Measurements from ENCODE around the gene AGAP3. TPM values are rescaled to one million over a fixed set of nuclear protein-coding genes. Genes with fewer than 3 reads are reported as not detected.

The AGAP3 gene
- total RNA-seq, 1 experiment from 2014 or later, result 115 TPM

- H3K36me3 ChIP-seq (ENCODE audit: insufficient read depth, low read length, poor library complexity, severe bottlenecking), result peaks cover 37% of the 10 kb centered on the region
- CTCF ChIA-PET, result interaction anchor here (0.6 to 0.9 kb wide), 4 partner anchors 30 to 122 kb away, joined by 3 to 4 read pairs (median 3); no protein-coding TSS in a partner anchor
- peak overlapping the region; percentile 44 for H3K4me3 ChIP-seq (ENCODE audit: low read depth, low read length, poor library complexity, severe bottlenecking)
- peaks cover 11% of the 10 kb centered on the region for H3K4me1 ChIP-seq (ENCODE audit: insufficient read depth, low read length, poor library complexity, severe bottlenecking)
- H3K27ac ChIP-seq (ENCODE audit: low read depth, low read length, poor library complexity, severe bottlenecking), result peak overlapping the region; percentile 37
- POLR2A ChIA-PET (ENCODE audit: low non-redundant PET), result interaction anchor here (0.6 kb wide), 2 partner anchors 25 to 75 kb away, joined by 4 to 6 read pairs; no protein-coding TSS in a partner anchor
- peak; percentile 61 for DNase-seq (ENCODE audit: low spot score)
- intact Hi-C loops (cut with micrococcal nuclease; ENCODE audit: unreplicated experiment), result loop anchor here (2.0 kb wide), 1 partner anchor 177 kb away; no protein-coding TSS in a partner anchor
- BruUV-seq (replicated peaks), result no TSS peak
- H3K9me3 ChIP-seq (ENCODE audit: low read depth, low read length, poor library complexity, severe bottlenecking), result no peaks in the 10 kb centered on the region
- TF ChIP-seq EZH2 (IDR thresholded peaks at IDR 0.05; ENCODE audit: borderline replicate concordance, low read depth, low read length, poor library complexity, severe bottlenecking) (no peak), CTCF (conservative IDR thresholded peaks at IDR 0.05; ENCODE audit: low read depth, low read length) (0 out of 2 replicates have a peak, but pooled peaks have one; percentile 20)
- H3K27me3 ChIP-seq (replicated peaks; ENCODE audit: insufficient read depth, low read depth, low read length, poor library complexity), result no peaks in the 10 kb centered on the region
These were observed 39.2 kb downstream of the AGAP3 start for GRCh38 chr7:151125470-151125845.

DNA sequence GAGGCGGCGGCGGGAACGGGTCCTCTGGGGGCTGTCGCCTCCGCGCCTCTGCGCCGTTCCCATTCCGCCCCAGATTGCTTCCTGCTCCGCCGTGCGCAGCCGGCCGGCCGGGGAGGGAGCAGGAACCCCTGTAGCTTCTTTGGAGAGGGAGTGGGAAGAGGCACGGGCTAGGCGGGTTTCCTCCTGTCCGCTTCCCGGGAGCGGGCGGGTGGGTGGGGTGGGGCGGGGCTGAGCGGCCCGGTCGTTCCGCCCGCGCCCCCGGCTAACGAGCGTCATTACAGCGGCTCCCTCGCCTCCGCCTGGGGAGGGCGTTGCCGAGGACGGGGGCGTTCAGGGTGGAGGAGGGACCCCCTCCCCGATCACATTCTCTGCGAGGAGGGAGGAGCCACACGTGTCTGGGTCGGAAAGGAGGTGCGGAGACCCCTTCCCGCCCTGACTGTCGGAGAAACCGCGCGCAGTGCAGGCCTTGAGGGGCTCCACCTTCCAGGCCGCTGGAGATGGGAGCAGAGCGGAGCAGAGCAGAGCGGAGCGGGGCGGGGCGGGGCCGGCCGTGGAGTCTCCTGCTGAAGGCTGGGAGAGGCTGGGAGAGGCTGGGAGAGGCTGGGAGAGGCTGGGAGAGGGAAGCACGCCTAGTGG is 39.7 kb downstream of the AGAP3 start:
- Histone ChIP-seq H3K9me3 (ENCODE audit: low read depth, low read length, poor library complexity, severe bottlenecking) (no peaks in the 10 kb centered on the region), H3K36me3 (ENCODE audit: insufficient read depth, low read length, poor library complexity, severe bottlenecking) (peaks cover 38% of the 10 kb centered on the region), H3K4me1 (ENCODE audit: insufficient read depth, low read length, poor library complexity, severe bottlenecking) (peaks cover 11% of the 10 kb centered on the region), H3K27me3 (replicated peaks; ENCODE audit: insufficient read depth, low read depth, low read length, poor library complexity) (no peaks in the 10 kb centered on the region), H3K27ac (ENCODE audit: low read depth, low read length, poor library complexity, severe bottlenecking) (peak overlapping the region; percentile 37), H3K4me3 (ENCODE audit: low read depth, low read length, poor library complexity, severe bottlenecking) (peak overlapping the region; percentile 44)
- TF ChIP-seq CTCF (conservative IDR thresholded peaks at IDR 0.05; ENCODE audit: low read depth, low read length), result no peak
- TF ChIP-seq EZH2 (IDR thresholded peaks at IDR 0.05; ENCODE audit: borderline replicate concordance, low read depth, low read length, poor library complexity, severe bottlenecking), result no peak
- intact Hi-C loops (cut with micrococcal nuclease; ENCODE audit: unreplicated experiment), result loop anchor here (2.0 kb wide), 1 partner anchor 177 kb away; no protein-coding TSS in a partner anchor
- no peak for DNase-seq (ENCODE audit: low spot score)
- ChIA-PET POLR2A (ENCODE audit: low non-redundant PET) (interaction anchor here (0.6 kb wide), 2 partner anchors 25 to 74 kb away, joined by 4 to 6 read pairs; no protein-coding TSS in a partner anchor), CTCF (interaction anchor here (0.6 to 0.9 kb wide), 4 partner anchors 31 to 121 kb away, joined by 3 to 4 read pairs (median 3); no protein-coding TSS in a partner anchor)
- no TSS peak for BruUV-seq (replicated peaks)

DNA sequence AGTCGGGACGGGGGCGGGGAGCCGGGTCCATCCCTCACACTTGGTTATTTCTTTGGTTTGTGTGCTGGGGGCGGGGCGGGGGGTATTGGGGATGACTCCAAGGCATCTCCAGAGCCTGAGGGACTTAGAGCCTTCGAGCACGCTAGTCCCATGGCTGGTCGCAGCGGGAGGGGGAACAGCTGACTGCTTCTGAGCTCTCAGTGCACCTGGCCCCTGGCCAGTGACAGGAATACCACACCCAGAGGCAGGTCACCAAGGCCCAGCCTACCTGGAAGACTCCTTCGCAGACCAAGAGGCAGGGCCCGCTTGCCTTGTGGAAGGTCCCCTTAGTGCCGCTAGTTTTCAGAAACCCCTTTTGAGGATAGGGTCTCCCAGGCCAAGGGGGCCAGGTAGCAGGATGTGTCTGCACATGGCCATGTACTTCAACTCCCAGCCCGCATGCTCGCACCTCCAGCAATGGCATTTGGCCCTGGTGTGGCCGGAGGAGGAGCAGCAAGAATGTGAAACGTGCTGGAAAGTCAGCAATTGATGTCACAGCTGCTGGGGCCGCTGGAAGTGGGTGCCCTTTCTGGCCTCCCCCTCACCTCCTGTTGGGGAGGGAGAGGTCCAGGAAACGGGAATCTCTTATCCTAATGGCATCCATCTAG is 40.3 kb downstream of the AGAP3 start:
- Histone ChIP-seq H3K27ac (ENCODE audit: low read depth, low read length, poor library complexity, severe bottlenecking) (no peak overlapping the region), H3K4me1 (ENCODE audit: insufficient read depth, low read length, poor library complexity, severe bottlenecking) (peaks cover 11% of the 10 kb centered on the region), H3K27me3 (replicated peaks; ENCODE audit: insufficient read depth, low read depth, low read length, poor library complexity) (no peaks in the 10 kb centered on the region), H3K4me3 (ENCODE audit: low read depth, low read length, poor library complexity, severe bottlenecking) (no peak overlapping the region), H3K9me3 (ENCODE audit: low read depth, low read length, poor library complexity, severe bottlenecking) (no peaks in the 10 kb centered on the region), H3K36me3 (ENCODE audit: insufficient read depth, low read length, poor library complexity, severe bottlenecking) (peaks cover 39% of the 10 kb centered on the region)
- no TSS peak for BruUV-seq (replicated peaks)
- no peak for DNase-seq (ENCODE audit: low spot score)
- intact Hi-C loops (cut with micrococcal nuclease; ENCODE audit: unreplicated experiment), result no loop called here
- ChIA-PET POLR2A (ENCODE audit: low non-redundant PET) (no interaction called here), CTCF (no interaction called here)
- TF ChIP-seq EZH2 (IDR thresholded peaks at IDR 0.05; ENCODE audit: borderline replicate concordance, low read depth, low read length, poor library complexity, severe bottlenecking) (no peak), CTCF (conservative IDR thresholded peaks at IDR 0.05; ENCODE audit: low read depth, low read length) (no peak)
